GM12873 (cell line): ENCODE results near the gene DUSP14.

Experiments
- CTCF ChIP-seq: IDR thresholded peaks from 2 replicates; pipeline ENCODE4 v1.5.1; 2012; ENCODE audit warnings: low read depth, mild to moderate bottlenecking, moderate library complexity, low read length, control low read depth; ENCODE audit not compliant: insufficient read depth; ENCODE audit errors: missing control alignments

DUSP14 gene

GRCh38 chr17:37462492-37462891 is 27.2 kb upstream of the DUSP14 start:
- TF ChIP-seq CTCF, result no peak

- no peak for TF ChIP-seq CTCF
Observed at GRCh38 chr17:37463039-37463438, 26.7 kb upstream of the DUSP14 start.

GRCh38 chr17:37465069-37465616 is 24.5 kb upstream of the DUSP14 start:
- TF ChIP-seq CTCF, result no peak

GRCh38 chr17:37466471-37466870 is 23.2 kb upstream of the DUSP14 start:
- TF ChIP-seq CTCF, result no peak

GRCh38 chr17:37470181-37470580 is 19.5 kb upstream of the DUSP14 start:
- no peak for TF ChIP-seq CTCF

GRCh38 chr17:37475731-37476420 is 13.8 kb upstream of the DUSP14 start:
- TF ChIP-seq CTCF, result no peak

- no peak for TF ChIP-seq CTCF
Observed at GRCh38 chr17:37476431-37477120, 13.1 kb upstream of the DUSP14 start.
